BJ (cell line): Measurements from ENCODE around the gene WDR81. TPM values are rescaled to one million over a fixed set of nuclear protein-coding genes. Genes with fewer than 3 reads are reported as not detected.

ENCODE experiments used
- CTCF ChIA-PET: fragments of 350-600 bp; formaldehyde crosslinking; extraction: SDS; loops from one replicate; lab custom pipeline; 2021; ENCODE audit warnings: antibody characterized with exemption, inconsistent platforms; lab: Yijun Ruan, JAX
- POLR2A ChIA-PET: fragments of 300-600 bp; sonication (Branson Sonifier 250); formaldehyde crosslinking; extraction: SDS; loops from one replicate; lab custom pipeline; 2021; ENCODE audit warnings: antibody characterized with exemption; lab: Charles Lee
- DNase-seq: peaks from one replicate; pipeline ENCODE4 v3.0.0-alpha.2; 2011; ENCODE audit warnings: low read depth
- H3K27me3 ChIP-seq: 2 replicates; pipeline ENCODE4 v1.6.0; 2011; ENCODE audit warnings: low read length; ENCODE audit not compliant: control insufficient read depth, insufficient read depth
- H3K36me3 ChIP-seq: 2 replicates; pipeline ENCODE4 v1.5.1; 2011; ENCODE audit warnings: low read length; ENCODE audit not compliant: control insufficient read depth, insufficient read depth
- H3K4me3 ChIP-seq: 2 replicates; pipeline ENCODE4 v1.5.1; 2011; ENCODE audit warnings: low read depth, mild to moderate bottlenecking, control low read depth, low read length
- polyA plus RNA-seq: library from polyadenylated mRNA; depleted of rRNA; stranded (reverse); fragments of >200 nt; gene quantifications from 2 replicates; pipeline ENCODE4 v1.2.3, GENCODE V29; 2011
- TF ChIP-seq, protein P1 (sequence below): IDR thresholded peaks from 2 replicates; pipeline ENCODE4 v1.5.1; 2011; ENCODE audit warnings: low read depth, mild to moderate bottlenecking, control low read depth, inconsistent platforms, low read length, moderate library complexity; ENCODE audit not compliant: insufficient read depth

WDR81 gene
- polyA plus RNA-seq, 1 experiment: 4.8 TPM

DNA sequence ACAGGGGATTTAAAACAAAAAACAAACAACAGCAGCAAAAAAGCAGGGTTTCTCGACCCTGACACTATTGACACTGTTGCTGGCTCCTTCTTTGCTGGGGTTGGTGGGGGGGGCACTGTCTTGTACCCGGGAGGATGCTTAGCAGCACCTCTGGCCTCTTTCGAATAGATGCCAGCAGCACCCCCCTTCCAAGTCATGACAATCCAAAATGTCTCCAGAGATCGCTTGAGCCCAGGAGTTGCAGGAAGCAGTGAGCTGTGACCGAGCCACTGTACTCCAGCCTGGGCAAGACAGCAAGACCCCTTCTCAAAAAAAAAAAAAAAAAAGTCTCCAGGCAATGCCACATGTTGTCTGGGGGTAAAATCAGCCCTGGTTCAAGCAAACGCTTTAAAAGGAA lies 57.7 kb downstream of the WDR81 start:
- CTCF ChIA-PET: interaction anchor here (0.9 to 14.2 kb wide), 5 partner anchors 50 to 267 kb away, joined by 3 to 224 read pairs (median 3); no protein-coding TSS in a partner anchor
- Histone ChIP-seq H3K4me3 (no peak overlapping the region), H3K27me3 (no peaks in the 10 kb centered on the region), H3K36me3 (peaks cover 7% of the 10 kb centered on the region)
- no peak for DNase-seq
- POLR2A ChIA-PET: no interaction called here
- TF ChIP-seq, protein P1, sequence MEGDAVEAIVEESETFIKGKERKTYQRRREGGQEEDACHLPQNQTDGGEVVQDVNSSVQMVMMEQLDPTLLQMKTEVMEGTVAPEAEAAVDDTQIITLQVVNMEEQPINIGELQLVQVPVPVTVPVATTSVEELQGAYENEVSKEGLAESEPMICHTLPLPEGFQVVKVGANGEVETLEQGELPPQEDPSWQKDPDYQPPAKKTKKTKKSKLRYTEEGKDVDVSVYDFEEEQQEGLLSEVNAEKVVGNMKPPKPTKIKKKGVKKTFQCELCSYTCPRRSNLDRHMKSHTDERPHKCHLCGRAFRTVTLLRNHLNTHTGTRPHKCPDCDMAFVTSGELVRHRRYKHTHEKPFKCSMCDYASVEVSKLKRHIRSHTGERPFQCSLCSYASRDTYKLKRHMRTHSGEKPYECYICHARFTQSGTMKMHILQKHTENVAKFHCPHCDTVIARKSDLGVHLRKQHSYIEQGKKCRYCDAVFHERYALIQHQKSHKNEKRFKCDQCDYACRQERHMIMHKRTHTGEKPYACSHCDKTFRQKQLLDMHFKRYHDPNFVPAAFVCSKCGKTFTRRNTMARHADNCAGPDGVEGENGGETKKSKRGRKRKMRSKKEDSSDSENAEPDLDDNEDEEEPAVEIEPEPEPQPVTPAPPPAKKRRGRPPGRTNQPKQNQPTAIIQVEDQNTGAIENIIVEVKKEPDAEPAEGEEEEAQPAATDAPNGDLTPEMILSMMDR: no peak

DNA sequence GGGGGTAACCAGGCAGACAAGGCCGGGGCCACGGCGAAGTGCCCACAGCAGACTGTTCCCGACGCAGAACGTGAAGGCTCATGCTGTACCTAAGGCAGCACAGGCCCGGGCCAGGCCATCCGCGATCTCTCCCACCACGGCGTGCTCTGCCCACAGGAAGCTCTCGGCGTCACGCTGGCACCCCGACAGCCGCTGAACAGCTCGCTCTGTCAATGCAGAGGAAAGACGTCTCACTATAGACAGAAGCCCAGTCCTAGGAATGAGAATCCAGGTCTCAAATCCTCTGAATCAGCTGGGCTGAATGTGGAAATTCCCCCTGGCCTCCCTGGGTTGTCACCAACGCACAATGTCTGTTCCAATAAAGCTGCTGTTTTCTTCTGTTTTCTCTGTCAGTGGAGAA lies 58.8 kb downstream of the WDR81 start:
- no peak for DNase-seq
- ChIA-PET POLR2A (interaction anchor here (0.5 to 1.1 kb wide), 3 partner anchors 19 to 210 kb away, joined by 3 to 5 read pairs (median 5); no protein-coding TSS in a partner anchor), CTCF (interaction anchor here (0.8 to 14.2 kb wide), 16 partner anchors 10 to 245 kb away, joined by 3 to 224 read pairs (median 5); partner anchors contain the start of genes RILP, RPA1, SMYD4 and WDR81)
- Histone ChIP-seq H3K27me3 (no peaks in the 10 kb centered on the region), H3K36me3 (peaks cover 5% of the 10 kb centered on the region), H3K4me3 (no peak overlapping the region)
- TF ChIP-seq, protein P1: no peak

DNA sequence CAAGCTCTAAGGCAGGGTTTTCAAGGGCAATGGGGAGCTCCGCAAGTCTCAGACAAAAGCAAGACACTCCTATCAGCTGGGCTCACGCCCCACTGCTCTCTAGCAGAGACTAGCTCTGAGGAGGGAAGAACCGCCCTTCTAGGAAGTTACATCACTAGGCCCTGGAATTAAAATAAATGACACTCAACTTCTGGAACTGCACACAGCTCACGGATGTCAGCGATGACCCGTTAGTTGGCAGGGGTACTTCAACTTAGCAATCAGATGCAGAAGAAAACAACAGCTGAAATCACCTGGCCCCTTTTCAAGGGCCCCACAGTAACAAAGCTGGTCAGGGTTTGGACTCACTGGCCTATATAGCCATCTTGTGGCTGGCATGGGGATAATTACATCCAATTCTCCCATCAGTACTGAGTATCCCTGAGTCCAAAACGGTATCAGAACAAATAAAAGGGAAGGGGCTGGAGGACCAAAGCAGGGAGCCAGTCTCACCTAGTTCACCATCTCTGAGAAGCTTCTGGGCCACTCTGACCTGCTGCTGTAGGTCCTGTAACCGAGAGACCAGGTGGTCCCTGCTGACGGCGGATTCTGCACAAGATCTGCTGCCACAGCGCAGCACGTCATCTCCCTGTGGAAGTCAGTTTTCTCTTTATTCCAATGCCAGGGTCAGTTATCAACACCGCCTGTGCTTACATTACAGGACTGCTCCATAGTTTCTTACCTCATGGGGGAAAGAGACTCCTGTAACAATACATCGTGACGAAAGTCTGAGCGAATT lies 59.5 kb downstream of the WDR81 start:
- Histone ChIP-seq H3K4me3 (no peak overlapping the region), H3K36me3 (peaks cover 4% of the 10 kb centered on the region; the same call in 1 of the 2 replicates), H3K27me3 (no peaks in the 10 kb centered on the region)
- DNase-seq: no peak
- ChIA-PET POLR2A (interaction anchor here (0.6 to 1.1 kb wide), 2 partner anchors 20 to 67 kb away, joined by 3 to 5 read pairs; no protein-coding TSS in a partner anchor), CTCF (interaction anchor here (0.8 to 14.2 kb wide), 18 partner anchors 9 to 245 kb away, joined by 3 to 224 read pairs (median 5); partner anchors contain the start of genes RILP, RPA1, SMYD4 and WDR81)
- TF ChIP-seq, protein P1: peak; percentile 84

DNA sequence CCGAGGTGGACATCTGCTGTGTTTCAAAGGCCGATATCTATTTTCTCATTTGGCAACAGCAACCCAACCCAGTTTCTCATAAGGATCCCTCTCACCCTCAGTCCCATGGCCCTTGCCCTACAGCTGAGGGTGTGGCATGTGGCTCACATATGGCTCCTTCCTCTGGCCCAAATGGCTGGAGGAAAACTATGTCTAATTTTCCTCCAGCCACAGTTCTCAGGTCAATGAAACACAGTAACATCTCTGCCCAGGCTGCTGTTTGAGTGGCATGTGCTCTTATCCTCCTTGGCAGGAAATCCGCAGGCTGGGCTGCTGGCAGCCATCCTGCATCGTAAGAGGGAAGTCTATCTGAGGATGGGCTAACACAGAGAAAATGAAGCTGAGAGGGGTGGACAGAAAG lies 61.4 kb downstream of the WDR81 start:
- CTCF ChIA-PET: interaction anchor here (0.6 to 14.2 kb wide), 5 partner anchors 62 to 171 kb away, joined by 3 to 224 read pairs (median 3); partner anchors contain the start of gene WDR81
- TF ChIP-seq, protein P1: no peak
- Histone ChIP-seq H3K27me3 (no peaks in the 10 kb centered on the region), H3K4me3 (no peak overlapping the region), H3K36me3 (peaks cover 4% of the 10 kb centered on the region; the same call in 1 of the 2 replicates)
- DNase-seq: no peak
- POLR2A ChIA-PET: no interaction called here

DNA sequence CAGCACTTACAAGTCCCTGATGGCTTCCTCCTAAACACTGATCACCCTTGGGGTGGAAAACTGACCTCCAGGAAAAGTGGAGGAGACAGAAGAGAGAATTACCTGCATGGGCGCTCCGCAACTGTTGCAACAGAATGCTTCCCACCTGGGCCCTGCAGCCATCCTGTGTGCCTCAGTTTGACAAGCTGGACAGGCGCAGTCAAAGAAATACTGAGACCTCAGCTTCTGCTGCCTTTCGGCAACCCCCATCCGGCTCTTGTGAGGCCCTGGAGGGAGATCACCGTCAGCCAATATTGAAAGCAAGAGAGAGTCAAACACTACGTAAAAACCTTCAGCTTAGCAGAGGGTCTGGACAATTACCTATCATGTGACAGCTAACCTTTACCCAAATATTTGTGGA lies 62.2 kb downstream of the WDR81 start:
- TF ChIP-seq, protein P1: no peak
- ChIA-PET POLR2A (no interaction called here), CTCF (interaction anchor here (0.9 to 14.2 kb wide), 4 partner anchors 69 to 137 kb away, joined by 3 to 224 read pairs (median 4); partner anchors contain the start of gene RILP)
- no peak for DNase-seq
- H3K27me3 ChIP-seq: no peaks in the 10 kb centered on the region
- no peak overlapping the region for H3K4me3 ChIP-seq
- peaks cover 4% of the 10 kb centered on the region; the same call in 1 of the 2 replicates for H3K36me3 ChIP-seq
